Lower leg skin (tissue), 4 donors: Measurements from ENCODE around the gene LGR4. TPM values are rescaled to one million over a fixed set of nuclear protein-coding genes. Genes with fewer than 3 reads are reported as not detected.
"Not testable (repeated sequence)": the region's sequence is repeated elsewhere in the genome, so short reads cannot be mapped to it uniquely, and the experiment has no call there.

Experiments
- DNase-seq, 2 donors: peaks; one replicate each; pipeline ENCODE4 v3.0.0-alpha.2; 2019; ENCODE audit warnings: low spot score in 2 of 2
- H3K4me3 ChIP-seq: fragments of 200-600 bp; sonication (generic); 2 replicates; pipeline ENCODE4 v1.5.1; 2017; ENCODE audit warnings: mild to moderate bottlenecking, low read depth; ENCODE audit not compliant: poor library complexity, severe bottlenecking
- CTCF ChIP-seq, 3 donors: fragments of 450-650 bp; IDR thresholded peaks; one replicate each; pipeline ENCODE4 v1.5.1; 2016; ENCODE audit warnings: antibody characterized with exemption in 3 of 3, mild to moderate bottlenecking in 3 of 3, moderate library complexity in 2 of 3
- POLR2A ChIP-seq, 2 donors: fragments of 450-650 bp; IDR thresholded peaks; one replicate each; pipeline ENCODE4 v1.6.1; 2016 to 2017; ENCODE audit warnings: antibody characterized with exemption in 2 of 2, mild to moderate bottlenecking in 1 of 2, moderate library complexity in 1 of 2
- WGBS, 2 donors: methylation state at CpG; one replicate each; pipeline ENCODE4 v1.1.5; 2018; 5-methylcytosine and 5-hydroxymethylcytosine counted together
- intact Hi-C: fragments of 100-400 bp; cut with DNase I; formaldehyde crosslinking; loops from one replicate; pipeline ENCODE4 v1.15.0; 2023; ENCODE audit warnings: low total_unique reads
- total RNA-seq, 4 donors: library from RNA; depleted of rRNA; stranded (reverse); fragments of >200 nt; gene quantifications; one replicate each; pipeline ENCODE4 v1.1.0, GENCODE V29; 2016

The LGR4 gene, protein sequence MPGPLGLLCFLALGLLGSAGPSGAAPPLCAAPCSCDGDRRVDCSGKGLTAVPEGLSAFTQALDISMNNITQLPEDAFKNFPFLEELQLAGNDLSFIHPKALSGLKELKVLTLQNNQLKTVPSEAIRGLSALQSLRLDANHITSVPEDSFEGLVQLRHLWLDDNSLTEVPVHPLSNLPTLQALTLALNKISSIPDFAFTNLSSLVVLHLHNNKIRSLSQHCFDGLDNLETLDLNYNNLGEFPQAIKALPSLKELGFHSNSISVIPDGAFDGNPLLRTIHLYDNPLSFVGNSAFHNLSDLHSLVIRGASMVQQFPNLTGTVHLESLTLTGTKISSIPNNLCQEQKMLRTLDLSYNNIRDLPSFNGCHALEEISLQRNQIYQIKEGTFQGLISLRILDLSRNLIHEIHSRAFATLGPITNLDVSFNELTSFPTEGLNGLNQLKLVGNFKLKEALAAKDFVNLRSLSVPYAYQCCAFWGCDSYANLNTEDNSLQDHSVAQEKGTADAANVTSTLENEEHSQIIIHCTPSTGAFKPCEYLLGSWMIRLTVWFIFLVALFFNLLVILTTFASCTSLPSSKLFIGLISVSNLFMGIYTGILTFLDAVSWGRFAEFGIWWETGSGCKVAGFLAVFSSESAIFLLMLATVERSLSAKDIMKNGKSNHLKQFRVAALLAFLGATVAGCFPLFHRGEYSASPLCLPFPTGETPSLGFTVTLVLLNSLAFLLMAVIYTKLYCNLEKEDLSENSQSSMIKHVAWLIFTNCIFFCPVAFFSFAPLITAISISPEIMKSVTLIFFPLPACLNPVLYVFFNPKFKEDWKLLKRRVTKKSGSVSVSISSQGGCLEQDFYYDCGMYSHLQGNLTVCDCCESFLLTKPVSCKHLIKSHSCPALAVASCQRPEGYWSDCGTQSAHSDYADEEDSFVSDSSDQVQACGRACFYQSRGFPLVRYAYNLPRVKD
- 10 to 100 TPM; 32.0 to 70.2 (median 50.4) TPM for total RNA-seq

DNA sequence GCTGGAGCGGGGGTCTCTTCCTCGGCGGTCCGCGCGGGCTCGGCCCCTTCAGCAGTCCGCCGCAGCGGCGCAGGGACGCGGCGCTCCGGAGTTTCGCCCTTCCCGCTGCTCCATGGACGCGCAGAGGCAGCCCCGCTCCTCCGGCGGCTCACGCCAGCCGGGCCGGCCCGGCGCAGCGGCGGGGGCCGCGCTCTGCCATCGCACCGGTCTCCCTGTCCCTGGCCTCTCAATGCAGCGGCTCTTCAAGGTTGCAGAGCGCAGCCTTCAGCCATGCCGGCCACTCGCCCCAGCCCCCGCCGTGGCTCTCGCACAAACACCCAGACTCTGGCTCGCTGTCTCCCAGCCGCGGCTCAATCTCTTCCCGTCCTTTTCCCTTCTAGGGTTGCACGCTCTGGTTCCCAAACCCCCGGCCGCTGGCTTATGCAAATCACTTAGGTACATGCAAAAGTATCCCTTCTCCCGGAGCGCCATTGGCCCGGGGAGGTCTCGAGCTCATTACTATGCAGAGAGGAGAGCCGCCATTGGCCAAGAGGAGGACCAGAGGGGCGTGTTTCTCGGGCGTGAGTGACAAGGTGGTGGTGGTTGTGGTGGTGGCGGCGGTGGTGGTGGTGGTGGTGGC lies at the start of gene LGR4:
Gene LGR4 (minus strand): TSS at position 393 of the 619 bp plus-strand sequence. CDS start 488 bp downstream, outside the sequence.
- H3K4me3 ChIP-seq: peak within 1 kb of the TSS; percentile 69
- TF ChIP-seq POLR2A (IDR thresholded peaks at IDR 0.05) (no peak), CTCF (IDR thresholded peaks at IDR 0.05) (no peak)
- intact Hi-C loops: no loop called here
- 0% methylated on average over 26 to 50 of the region's 57 CpGs for WGBS, 2 donors
- DNase-seq: peak; percentile 95 to 98

DNA sequence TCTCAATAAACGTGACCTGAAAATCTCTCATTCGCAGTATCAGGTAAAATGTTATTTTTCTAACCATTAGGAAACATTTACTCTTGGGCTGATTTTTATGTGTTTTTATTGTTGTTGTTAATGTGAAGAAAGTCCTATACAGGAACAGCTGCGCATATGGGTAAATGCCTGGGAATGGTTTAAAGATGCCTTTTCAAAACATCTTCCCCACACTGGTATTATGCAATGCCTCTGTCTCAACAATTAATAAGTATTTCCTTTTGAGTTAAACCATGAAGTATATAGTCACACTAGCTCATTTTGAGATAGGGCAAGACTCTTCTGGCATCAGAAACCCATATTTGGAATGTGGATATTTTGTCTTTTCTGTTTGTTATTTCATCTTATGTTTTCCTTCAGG lies 47.6 kb upstream of the LGR4 start:
- no peak overlapping the region for H3K4me3 ChIP-seq
- intact Hi-C loops: no loop called here
- WGBS, 2 donors: 85 to 90% methylated on average over 3 of the region's 3 CpGs
- DNase-seq: no peak
- TF ChIP-seq CTCF (IDR thresholded peaks at IDR 0.05) (no peak), POLR2A (IDR thresholded peaks at IDR 0.05) (no peak)

GRCh38 chr11:27518518-27518917 lies 45.9 kb upstream of the LGR4 start:
- WGBS, 2 donors: 81 to 85% methylated on average over 2 of the region's 2 CpGs
- H3K4me3 ChIP-seq: no peak overlapping the region
- TF ChIP-seq CTCF (IDR thresholded peaks at IDR 0.05) (no peak), POLR2A (IDR thresholded peaks at IDR 0.05) (no peak)
- intact Hi-C loops: no loop called here
- DNase-seq: no peak

GRCh38 chr11:27517490-27517889 lies 44.9 kb upstream of the LGR4 start:
- DNase-seq, intact Hi-C loops: not testable (repeated sequence)
- WGBS, 2 donors: 88 to 89% methylated on average over 1 of the region's 1 CpG

DNA sequence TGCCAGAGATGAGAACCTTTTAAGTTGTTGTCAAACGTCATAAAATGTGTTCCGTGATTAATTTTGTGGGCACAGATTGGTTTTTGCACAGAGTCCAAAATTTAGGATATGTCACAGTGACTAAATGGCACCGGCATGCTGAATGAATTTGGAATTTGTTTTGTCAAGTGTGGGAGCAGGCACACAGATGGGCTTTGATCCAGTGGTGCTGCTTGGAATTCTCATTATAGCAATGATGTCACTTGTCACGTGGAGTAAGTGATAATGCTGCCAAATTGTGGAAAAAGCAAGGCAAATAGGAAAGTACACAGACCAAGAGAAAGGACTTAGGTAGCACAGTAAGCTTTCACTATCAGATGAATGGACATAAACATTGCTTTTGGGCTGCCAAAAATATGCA lies 42.0 kb upstream of the LGR4 start:
- 44 to 53% methylated on average over 4 of the region's 4 CpGs for WGBS, 2 donors
- DNase-seq: peak in 1 of 2 donors; percentile 32
- H3K4me3 ChIP-seq: no peak overlapping the region
- no peak for TF ChIP-seq POLR2A (IDR thresholded peaks at IDR 0.05)
- no peak for TF ChIP-seq CTCF (IDR thresholded peaks at IDR 0.05)
- intact Hi-C loops: no loop called here

More at GRCh38 chr11:27517490-27517889, 44.9 kb upstream of the LGR4 start:
- not testable (repeated sequence) for H3K4me3 ChIP-seq
